ENCODE results near the gene PAQR3.
A peak's percentile ranks its signal among the peaks of the same experiment; 100 is the strongest.

PAQR3 gene

DNA sequence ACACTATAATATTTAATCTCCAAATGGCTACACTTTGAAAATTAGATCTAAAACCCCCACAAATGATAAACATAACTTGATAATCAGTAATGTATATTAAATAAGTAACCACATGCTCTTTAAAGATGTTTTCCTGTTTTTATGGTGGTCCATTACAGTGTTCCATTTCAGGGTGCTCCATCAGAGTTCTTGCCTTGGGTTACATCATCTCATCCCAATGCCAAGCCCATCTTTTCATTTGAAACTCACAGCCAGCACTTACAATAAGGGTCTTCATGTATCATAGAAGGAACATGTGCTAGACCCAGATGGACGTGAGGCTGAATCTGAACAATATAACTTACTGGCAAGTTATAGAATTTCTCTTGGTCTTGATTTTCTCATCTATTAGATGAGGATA, 10.5 kb upstream of the PAQR3 start:
- no peak for DNase-seq (ENCODE audit: low read depth)
- in situ Hi-C loops (cut with HindIII; ENCODE audit: low sequenced_read_pairs): loop anchor here (25.0 kb wide), 1 partner anchor 1388 kb away; the partner anchor contains the start of gene CFAP299
- no peak for TF ChIP-seq CTCF (IDR thresholded peaks at IDR 0.05; ENCODE audit: low read depth, low read length, missing control alignments)
- no peak overlapping the region for H3K4me3 ChIP-seq (ENCODE audit: low read depth, low read length)

DNA sequence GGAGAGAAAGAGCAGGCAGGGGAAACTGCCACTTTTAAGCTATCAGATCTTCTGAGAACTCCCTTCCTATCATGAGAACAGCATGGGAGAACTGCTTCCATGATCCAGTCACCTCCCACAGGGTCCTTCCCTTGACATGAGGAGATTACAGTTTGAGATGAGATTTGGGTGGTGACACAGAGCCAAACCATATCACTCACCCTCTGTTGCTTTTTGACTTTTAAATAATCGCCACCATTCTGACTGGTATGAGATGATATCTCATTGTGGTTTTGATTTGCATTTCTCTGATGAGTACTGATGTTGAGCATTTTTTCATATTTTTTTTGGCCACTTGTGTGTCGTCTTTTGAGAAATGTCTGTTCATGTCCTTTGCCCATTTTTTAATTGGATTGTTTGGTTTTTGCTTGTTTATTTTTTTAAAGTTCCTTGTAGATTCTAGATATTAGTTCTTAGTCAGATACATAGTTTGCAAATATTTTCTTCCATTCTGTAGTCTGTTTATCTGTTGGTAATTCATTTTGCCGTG, 6.5 kb upstream of the PAQR3 start:
- TF ChIP-seq CTCF (IDR thresholded peaks at IDR 0.05; ENCODE audit: low read depth, low read length, missing control alignments): no peak
- no peak overlapping the region for H3K4me3 ChIP-seq (ENCODE audit: low read depth, low read length)
- in situ Hi-C loops (cut with HindIII; ENCODE audit: low sequenced_read_pairs): no loop called here
- no peak for DNase-seq (ENCODE audit: low read depth)

GRCh38 chr4:78944381-78944780, 5.1 kb upstream of the PAQR3 start:
- TF ChIP-seq CTCF (IDR thresholded peaks at IDR 0.05; ENCODE audit: low read depth, low read length, missing control alignments): no peak
- no peak for DNase-seq (ENCODE audit: low read depth)
- H3K4me3 ChIP-seq (ENCODE audit: low read depth, low read length): no peak overlapping the region
- in situ Hi-C loops (cut with HindIII; ENCODE audit: low sequenced_read_pairs): no loop called here

DNA sequence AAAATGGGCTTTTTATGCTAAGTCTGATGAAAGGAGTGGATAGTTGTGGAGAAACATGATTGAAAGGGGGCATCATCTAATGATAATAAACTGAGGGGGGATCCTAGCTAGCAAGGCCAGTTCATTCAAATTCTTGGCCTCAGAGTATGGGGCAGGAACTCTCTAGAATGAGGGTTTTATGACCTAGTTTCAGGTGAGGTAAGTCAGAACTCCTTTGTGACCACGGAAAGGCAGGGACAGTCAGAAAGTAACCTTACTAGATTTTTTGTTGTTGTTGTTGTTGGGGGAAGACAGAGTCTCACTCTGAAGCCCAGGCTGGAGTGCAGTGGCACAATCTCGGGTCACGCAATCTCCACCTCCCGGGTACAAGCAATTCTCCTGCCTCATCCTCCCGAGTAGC, 1.5 kb upstream of the PAQR3 start:
- TF ChIP-seq CTCF (IDR thresholded peaks at IDR 0.05; ENCODE audit: low read depth, low read length, missing control alignments): no peak
- DNase-seq (ENCODE audit: low read depth): no peak
- in situ Hi-C loops (cut with HindIII; ENCODE audit: low sequenced_read_pairs): no loop called here
- H3K4me3 ChIP-seq (ENCODE audit: low read depth, low read length): no peak overlapping the region

GRCh38 chr4:78939667-78940008, 400 bp upstream of the PAQR3 start:
- H3K4me3 ChIP-seq (ENCODE audit: low read depth, low read length): peak overlapping the region; percentile 70
- no peak for DNase-seq (ENCODE audit: low read depth)
- TF ChIP-seq CTCF (IDR thresholded peaks at IDR 0.05; ENCODE audit: low read depth, low read length, missing control alignments): no peak
- in situ Hi-C loops (cut with HindIII; ENCODE audit: low sequenced_read_pairs): no loop called here

- peak overlapping the region; percentile 70 for H3K4me3 ChIP-seq (ENCODE audit: low read depth, low read length)
- in situ Hi-C loops (cut with HindIII; ENCODE audit: low sequenced_read_pairs): no loop called here
- no peak for DNase-seq (ENCODE audit: low read depth)
- TF ChIP-seq CTCF (IDR thresholded peaks at IDR 0.05; ENCODE audit: low read depth, low read length, missing control alignments): no peak
Observed at GRCh38 chr4:78938474-78938867, 767 bp downstream of the PAQR3 start.

GRCh38 chr4:78937837-78938236, 1.4 kb downstream of the PAQR3 start:
- no peak for DNase-seq (ENCODE audit: low read depth)
- no peak overlapping the region for H3K4me3 ChIP-seq (ENCODE audit: low read depth, low read length)
- in situ Hi-C loops (cut with HindIII; ENCODE audit: low sequenced_read_pairs): no loop called here
- no peak for TF ChIP-seq CTCF (IDR thresholded peaks at IDR 0.05; ENCODE audit: low read depth, low read length, missing control alignments)
